ENCODE results near the gene PEX5L.

PEX5L gene

GRCh38 chr3:180004542-180004941 is 32.2 kb downstream of the PEX5L start:
- no peak for FAIRE-seq

GRCh38 chr3:180002006-180002405 is 34.7 kb downstream of the PEX5L start:
- no peak for FAIRE-seq

GRCh38 chr3:180000500-180000899 is 36.2 kb downstream of the PEX5L start:
- no peak for FAIRE-seq

GRCh38 chr3:179995406-179995805 is 41.3 kb downstream of the PEX5L start:
- FAIRE-seq = no peak

GRCh38 chr3:179991883-179992282 is 44.9 kb downstream of the PEX5L start:
- FAIRE-seq = no peak

- FAIRE-seq = no peak
Measured at GRCh38 chr3:179991104-179991503, 45.6 kb downstream of the PEX5L start.

GRCh38 chr3:179981646-179982045 is 55.1 kb downstream of the PEX5L start:
- FAIRE-seq = no peak

- no peak for FAIRE-seq
Measured at GRCh38 chr3:179977356-179977755, 59.4 kb downstream of the PEX5L start.

GRCh38 chr3:179973931-179974361 is 62.8 kb downstream of the PEX5L start:
- no peak for FAIRE-seq

- no peak for FAIRE-seq
Measured at GRCh38 chr3:179972881-179973423, 63.8 kb downstream of the PEX5L start.

GRCh38 chr3:179971280-179971679 is 65.5 kb downstream of the PEX5L start:
- FAIRE-seq = no peak

- FAIRE-seq = no peak
Measured at GRCh38 chr3:179970746-179971145, 66.0 kb downstream of the PEX5L start.

GRCh38 chr3:179969525-179969924 is 67.2 kb downstream of the PEX5L start:
- no peak for FAIRE-seq

- no peak for FAIRE-seq
Measured at GRCh38 chr3:179967622-179968021, 69.1 kb downstream of the PEX5L start.

- no peak for FAIRE-seq
Measured at GRCh38 chr3:179964890-179965289, 71.8 kb downstream of the PEX5L start.

- FAIRE-seq = no peak
Measured at GRCh38 chr3:179962629-179963387, 73.9 kb downstream of the PEX5L start.

- FAIRE-seq = no peak
Measured at GRCh38 chr3:179961703-179962078, 75.0 kb downstream of the PEX5L start.

GRCh38 chr3:179961071-179961702 is 75.5 kb downstream of the PEX5L start:
- FAIRE-seq = no peak

- FAIRE-seq = no peak
Measured at GRCh38 chr3:179958759-179959158, 78.0 kb downstream of the PEX5L start.

- no peak for FAIRE-seq
Measured at GRCh38 chr3:179958143-179958542, 78.6 kb downstream of the PEX5L start.

- no peak for FAIRE-seq
Measured at GRCh38 chr3:179957264-179957845, 79.4 kb downstream of the PEX5L start.

- no peak for FAIRE-seq
Measured at GRCh38 chr3:179956416-179956830, 80.3 kb downstream of the PEX5L start.

- no peak for FAIRE-seq
Measured at GRCh38 chr3:179955809-179956208, 80.9 kb downstream of the PEX5L start.

GRCh38 chr3:179955286-179955685 is 81.5 kb downstream of the PEX5L start:
- no peak for FAIRE-seq

Measured in colon (tissue), 2 donors.